Medulla oblongata (tissue), 1 donor: Measurements from ENCODE around the gene SLC4A7.
A peak's percentile ranks its signal among the peaks of the same experiment; 100 is the strongest.
"Not testable (repeated sequence)": the region's sequence is repeated elsewhere in the genome, so short reads cannot be mapped to it uniquely, and the experiment has no call there.

Experiments
- DNase-seq: peaks from one replicate; pipeline ENCODE4 v3.0.0-alpha.2; 2015; ENCODE audit errors: extremely low spot score

The SLC4A7 gene

DNA sequence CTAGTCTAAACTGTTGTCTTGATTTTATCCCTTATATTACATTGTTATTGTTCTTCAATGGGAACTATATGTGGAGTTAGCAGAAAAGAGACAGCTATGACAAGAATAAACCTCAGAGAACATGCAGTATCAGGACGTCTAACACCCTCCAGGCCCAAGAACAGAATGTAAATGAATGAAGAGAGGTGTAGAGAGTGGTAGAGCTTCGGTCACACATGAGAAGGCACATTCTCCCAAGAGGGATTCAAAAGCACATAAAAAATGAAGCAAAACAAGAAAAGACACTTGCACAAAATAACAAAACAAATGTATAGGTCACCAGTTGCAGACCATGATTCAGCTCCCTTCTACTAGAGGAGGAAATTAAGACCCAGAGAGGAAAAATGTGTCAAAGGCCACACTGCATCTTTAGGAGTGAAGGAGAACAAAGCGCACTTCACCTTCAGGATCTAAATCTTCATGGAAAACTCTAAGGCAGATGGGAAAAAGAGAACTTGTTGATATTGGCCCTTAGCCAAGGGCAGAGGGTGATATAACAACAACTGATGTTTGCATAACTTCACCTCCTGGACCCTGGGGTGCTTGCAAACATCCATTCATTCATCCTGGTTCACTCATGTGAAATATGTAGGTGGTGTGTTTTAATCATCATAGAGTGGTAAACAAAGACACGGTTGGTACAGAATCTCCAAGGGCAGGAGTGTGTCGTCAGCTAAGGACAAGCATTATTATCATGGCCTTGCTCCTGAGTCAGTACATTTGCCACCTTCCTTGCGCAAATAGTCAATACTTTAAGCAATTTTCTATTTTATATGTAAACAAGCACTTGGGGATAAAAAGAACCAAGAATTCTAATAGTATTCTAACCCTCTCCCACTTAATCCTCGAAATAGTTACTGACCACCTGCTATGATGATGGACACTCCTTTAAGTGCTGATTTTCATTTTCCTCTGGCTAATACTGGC lies 123.8 kb downstream of the SLC4A7 start:
- DNase-seq, result no peak

DNA sequence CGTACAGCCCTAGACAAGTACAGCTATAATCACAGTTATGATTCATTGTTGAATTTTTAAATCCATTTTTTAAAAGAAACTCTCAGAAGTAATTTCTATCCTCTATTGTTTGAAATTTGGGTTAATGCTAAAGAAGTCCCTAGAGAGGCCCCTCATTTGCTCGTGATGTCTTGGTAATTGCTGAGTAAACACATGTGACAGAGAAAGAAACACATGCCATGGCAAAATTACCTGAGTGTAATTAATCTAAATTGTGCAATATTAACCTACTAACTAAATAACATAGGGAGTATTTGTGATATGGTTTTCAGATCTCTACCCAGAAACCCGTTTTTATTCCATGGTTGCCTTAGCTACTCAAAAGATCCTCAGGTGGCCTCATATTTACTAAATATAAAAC lies 125.8 kb downstream of the SLC4A7 start:
- no peak for DNase-seq

DNA sequence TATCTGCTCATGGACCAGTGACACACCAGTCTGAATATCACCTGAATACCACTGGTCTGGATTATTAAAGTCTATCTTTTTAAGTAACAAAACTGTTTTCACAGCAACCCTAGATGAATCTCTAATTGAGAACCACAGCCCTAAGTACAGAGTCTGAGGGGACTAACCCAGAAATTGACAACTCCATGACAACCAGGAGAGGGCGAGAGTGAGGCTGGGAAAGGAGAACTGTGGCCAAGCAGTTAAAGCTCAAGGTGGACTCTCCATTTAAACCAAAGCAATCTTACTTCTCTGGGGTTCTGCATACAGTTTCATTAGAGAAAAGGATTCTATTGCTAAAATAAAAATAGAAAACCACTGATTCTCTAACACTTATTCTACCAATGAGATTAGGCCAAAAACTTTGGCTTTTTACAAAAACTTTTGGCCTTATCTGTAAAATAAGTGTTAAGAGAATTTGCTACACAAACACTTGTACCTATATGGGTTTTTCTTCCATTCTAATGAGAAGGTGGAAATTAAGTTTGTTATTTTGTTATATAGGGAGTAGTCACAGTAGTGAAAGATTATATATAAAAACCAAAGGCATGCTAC lies 126.4 kb downstream of the SLC4A7 start:
- DNase-seq, result peak; percentile 72

DNA sequence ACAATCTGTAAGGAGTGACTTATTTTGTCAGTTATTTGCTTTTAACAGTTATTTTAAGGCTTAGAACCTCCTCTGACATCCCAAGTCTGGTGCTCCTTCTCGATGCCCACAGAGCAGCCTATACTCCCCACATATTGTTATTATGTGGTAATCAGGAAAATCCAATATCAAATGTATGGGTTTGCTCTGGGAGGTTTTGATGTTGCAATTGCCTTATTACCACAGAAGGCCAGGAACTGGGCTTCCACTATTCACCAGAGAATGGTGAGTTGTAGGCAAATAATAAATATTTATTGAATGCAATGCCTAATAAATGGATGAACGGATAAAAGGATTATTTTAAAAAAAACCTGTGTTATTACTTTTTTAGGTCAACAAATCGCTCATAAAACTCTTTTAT lies 127.2 kb downstream of the SLC4A7 start:
- no peak for DNase-seq

DNA sequence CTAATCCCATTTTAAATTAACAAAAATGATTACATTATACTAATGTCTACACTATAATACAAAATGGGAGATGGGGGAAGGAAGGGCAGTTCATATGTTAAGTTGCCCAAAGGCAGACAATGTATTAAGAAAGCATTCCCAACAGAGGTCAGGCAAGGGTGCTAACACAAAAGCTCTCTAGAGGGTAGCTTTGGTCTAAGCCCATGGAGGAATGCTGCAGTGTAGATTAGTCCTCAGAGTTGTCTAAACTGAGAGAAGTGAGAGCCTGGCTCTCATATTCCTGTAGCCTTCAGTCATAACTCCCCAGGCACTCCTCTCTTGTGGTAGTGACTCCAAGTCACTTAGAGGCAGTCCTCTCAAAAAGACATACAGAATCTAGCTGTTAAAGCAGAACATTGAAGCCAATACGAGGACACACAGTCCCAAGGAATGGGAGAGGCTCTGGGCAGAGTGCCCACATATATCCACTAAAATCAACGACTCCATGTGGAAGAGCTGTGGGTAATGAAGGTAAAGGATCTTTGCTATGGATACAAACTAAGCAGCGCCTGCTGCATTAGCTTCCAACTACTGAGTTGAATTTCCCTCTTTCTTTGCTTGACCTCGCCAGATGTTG lies 129.5 kb downstream of the SLC4A7 start:
- no peak for DNase-seq

DNA sequence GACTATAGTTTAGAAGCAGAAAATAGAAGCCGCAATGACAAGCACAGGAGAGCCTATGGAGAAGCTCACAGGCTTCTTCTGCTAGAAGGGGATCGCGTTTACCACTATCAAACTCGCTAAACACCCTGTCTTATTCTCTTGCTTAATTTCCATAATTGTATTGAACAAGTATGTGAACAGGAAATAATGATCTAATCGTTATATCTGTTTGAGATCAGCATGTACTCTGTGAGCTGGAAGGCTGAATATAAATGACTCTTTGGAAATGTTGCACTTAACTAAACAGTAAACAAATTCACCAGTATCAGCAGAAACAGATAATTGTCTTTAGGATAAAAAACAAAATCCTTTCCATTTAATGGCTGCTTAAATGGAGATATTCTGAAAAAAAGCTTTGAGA lies 130.0 kb downstream of the SLC4A7 start:
- no peak for DNase-seq

DNA sequence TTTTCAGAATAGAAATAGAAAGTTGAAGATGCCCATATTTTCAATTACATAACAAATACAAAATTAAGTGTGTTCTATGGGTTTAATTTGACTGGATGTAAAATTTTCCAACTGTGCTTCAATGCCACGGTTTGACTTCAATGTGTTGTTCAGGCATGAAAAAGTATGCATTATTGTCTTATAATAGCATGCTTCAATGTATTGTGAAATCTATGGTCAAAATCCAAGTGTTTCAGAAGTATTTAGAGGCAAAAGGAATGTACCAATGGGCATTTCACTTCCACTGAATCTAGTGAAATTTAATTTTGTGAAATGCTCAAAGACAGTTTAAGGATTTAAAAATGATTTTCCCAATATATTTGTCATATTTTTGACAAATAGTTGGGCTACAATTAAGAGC lies 131.0 kb downstream of the SLC4A7 start:
- DNase-seq, result no peak

DNA sequence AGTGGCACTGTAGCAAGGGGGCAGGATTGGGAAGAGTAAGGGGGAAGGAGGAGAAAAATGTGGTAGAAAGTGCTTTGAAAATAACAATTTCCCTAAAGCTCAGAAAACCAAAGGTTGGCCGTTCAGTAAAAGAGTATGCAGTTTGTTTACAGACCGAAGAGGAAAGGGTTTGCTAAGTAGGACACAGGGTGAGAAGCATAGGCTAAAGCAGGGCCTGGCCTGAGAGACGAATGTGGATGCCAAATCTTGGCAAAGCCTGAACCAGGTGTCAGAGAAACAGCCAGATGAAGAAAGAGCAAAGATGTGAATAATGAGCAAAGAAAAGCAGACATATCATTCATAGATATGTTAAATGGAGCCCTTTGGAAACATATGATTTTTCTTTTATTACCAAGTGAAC lies 132.1 kb downstream of the SLC4A7 start:
- no peak for DNase-seq

DNA sequence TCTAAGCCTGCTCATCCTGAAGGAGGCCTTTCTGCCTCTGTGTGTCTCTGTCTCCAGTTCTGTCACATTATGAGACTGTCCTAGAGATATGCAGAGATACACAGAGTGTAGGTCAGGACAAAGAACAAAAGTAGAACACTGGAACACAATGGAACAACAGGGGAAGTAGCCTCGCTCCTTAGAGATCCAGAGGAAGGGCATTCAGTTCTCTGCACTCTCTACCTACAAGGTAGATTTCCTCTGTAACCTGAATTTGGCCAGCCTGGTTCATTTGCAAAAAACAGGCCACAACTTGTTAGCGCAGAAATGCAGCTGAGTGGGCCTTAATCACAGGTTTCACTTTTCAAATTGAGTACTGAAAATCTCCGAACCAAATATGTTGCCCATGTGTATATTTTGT lies 134.4 kb downstream of the SLC4A7 start:
- no peak for DNase-seq

DNA sequence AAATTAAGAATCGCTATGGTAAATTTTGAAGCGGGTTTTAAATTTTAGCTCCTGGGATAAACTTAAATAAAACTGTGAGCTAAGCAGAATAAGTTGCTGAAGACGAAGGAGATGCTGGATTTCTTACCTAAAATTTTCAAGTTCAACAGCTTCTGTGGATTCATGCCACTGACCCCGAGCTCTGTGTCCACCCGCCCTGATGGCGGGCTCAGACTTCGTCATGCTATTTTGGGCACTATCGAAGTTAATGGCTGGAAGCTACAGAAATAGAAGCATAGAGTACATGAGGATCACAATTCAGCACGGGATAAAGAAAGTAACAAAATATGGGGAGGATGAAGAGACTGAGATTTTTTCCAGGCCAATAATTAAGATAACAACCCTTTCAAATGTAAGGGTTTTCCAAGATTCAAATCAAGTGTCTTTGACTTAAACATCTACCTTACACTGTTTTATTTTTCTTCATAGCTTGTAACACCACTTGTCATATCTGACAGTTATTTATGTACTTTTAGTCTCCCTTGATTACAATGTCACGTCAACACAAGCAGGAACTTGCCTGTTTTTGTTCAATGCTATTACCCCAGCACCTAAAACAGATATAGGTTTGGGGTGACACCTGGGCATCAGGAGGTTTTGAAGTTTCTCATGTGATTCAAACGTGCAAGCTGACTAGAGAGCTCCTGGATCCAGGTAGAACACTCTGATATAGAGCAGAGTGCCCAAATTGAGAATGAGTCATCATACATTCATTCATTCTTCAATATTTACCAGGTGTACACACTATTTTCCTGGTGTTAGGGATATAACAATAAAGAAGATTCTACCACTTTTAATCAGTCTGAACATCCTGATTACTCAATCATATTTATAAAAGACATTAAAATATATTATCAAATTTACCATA lies 138.0 kb downstream of the SLC4A7 start:
- DNase-seq, result no peak

DNA sequence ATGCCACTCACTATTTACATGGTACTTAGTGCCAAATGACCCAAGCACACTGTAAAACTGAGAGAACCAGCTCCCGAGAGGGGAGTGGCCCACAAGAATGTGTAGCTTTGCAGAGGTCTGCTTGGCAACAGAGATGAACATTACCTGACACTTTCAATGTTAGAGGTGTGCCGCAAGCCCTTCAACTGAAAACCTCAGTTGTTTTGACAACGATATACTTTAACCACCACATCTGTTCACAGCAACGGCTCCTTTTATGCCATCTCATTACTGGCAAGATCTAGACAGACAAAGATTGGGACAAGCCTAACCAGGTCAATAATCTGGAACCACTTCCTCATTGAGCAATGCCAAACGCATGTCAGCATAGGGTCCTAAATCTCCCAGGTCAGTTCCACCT lies 138.7 kb downstream of the SLC4A7 start:
- no peak for DNase-seq

DNA sequence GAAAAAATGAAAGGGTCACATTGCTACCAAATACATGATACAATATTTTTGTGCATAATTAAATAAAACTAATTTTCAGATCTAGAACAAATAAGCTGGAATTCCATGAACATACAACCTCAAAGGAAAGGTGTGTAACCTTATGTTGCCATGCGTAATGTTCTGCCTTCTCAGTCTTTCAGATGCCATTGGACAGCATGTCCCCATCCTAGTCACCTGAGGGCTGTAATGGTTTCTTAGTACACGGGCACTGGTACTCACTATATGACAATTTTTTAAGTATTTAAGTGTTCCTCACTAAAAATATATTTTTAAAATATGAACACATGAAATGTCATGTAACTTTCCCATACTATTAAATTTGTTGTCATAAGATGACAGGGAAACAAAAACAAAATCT lies 139.1 kb downstream of the SLC4A7 start:
- no peak for DNase-seq

DNA sequence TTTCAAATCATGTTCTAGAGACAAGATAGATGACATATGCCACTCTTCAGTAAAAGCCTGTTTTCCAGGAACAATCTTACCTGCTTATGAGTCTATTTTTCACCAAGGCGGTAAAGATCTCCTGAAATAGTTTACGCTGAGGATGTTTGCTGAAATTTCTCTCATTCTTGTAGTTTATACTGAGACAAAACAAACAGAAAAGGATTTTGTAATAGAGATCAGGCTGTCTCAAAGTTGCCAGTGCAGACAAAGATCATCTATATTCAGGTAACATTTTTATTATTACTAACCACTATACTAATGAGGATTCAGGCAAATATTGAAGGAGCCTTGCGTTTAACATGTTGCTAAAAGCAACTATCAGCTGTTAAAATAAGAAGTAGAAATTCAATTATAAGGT lies 140.0 kb downstream of the SLC4A7 start:
- no peak for DNase-seq

DNA sequence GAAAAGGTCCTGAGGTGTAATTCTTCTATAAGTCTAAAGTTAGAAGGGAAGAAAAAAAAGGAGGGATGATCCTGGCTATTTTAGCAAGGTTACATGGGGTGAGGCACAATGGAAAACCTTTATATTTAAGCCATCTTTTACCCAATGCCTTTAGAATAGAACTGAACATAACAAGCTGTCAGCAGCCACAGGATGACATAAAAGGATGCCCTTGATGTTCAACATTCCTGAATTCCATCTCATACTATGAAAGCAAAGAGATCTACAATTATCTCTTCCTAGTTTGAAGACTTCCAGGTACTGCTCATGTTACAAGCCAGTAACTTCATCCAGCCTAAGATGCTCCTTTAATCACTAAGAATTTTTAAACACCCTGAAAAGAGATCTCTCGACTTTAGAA lies 141.9 kb downstream of the SLC4A7 start:
- no peak for DNase-seq

DNA sequence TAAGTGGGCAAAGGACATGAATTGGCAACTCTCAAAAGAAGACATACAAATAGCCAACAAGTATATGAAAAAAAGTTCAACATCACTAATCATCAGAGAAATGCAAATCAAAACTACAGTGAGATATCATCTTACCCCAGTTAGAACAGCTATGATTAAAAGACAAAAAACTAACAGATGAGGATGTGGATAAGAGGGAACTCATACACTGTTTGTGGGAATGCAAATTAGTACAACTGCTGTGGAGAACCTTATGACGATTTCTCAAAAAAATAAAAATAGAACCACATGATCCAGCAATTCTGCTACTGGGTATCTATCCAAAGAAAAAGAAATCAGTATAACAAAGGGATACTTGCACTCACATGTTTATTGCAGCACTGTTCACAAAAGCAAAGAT lies 143.7 kb downstream of the SLC4A7 start:
- no peak for DNase-seq

DNA sequence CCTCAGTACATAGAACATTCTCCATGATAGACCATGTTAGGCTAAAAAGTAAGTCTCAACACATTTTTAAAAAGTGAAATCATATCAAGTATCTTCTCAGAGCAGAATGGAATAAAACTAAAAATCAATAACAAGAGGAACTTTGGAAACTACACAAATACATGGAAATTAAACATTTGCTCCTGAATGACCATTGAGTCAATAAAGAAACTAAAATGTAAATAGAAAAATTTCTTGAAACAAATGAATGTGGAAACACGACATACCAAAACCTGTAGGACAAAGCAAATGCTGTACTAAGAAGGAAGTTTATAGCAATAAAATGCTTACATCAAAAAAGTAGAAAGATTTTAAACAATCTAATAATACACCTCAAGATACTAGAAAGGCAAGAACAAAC lies 148.6 kb downstream of the SLC4A7 start:
- DNase-seq, result no peak

DNA sequence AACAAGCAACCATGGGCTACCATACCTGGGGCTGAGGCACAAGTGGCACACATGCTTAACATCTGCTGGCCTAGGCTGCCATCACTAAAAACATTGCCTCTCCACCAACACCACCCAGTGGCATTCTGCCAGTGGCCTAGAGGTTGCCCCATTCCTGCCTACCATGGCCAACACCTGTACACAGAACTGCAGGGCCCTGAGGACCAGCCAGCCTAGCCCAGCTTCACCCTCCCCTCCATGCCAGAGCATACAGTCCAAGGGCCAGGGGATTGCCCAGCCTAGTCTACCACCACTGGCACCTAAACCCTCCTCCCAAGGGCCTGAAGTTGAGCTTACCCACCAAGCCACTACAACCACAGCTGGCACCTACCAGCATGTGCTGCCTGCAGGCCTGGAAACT lies 150.3 kb downstream of the SLC4A7 start:
- no peak for DNase-seq

DNA sequence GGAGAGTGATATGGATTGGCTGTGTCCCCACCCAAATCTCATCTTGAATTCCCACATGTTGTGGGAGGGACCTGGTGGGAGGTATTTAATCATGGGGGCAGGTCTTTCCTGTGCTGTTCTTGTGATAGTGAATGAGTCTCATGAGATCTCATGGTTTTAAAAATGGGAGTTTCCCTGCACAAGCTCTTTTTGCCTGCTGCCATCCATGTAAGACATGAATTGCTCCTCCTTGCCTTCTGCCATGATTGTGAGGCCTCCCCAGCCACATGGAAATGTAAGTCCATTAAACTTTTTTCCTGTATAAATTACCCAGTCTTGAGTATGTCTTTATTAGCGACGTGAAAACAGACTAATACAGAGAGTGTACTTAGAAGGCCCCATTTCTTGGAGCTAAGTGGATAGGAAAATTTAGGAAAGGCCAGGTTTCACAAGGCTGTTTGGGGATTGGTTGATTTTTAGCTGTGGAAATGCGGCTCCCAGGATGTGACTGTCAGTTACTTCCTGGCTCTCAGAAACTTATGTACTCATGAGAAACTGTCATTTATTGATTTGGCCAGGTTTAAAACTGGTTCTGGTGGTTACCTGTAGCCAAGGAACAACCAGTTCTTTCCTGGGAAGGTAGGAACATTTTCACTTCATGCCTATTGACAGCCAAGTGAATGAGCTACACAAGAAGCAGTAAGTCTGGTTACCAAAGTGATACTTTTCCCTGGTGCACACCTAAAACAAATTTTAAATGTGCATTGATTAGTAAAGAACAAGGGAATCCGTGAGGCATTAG lies 155.0 kb downstream of the SLC4A7 start:
- not testable (repeated sequence) for DNase-seq

DNA sequence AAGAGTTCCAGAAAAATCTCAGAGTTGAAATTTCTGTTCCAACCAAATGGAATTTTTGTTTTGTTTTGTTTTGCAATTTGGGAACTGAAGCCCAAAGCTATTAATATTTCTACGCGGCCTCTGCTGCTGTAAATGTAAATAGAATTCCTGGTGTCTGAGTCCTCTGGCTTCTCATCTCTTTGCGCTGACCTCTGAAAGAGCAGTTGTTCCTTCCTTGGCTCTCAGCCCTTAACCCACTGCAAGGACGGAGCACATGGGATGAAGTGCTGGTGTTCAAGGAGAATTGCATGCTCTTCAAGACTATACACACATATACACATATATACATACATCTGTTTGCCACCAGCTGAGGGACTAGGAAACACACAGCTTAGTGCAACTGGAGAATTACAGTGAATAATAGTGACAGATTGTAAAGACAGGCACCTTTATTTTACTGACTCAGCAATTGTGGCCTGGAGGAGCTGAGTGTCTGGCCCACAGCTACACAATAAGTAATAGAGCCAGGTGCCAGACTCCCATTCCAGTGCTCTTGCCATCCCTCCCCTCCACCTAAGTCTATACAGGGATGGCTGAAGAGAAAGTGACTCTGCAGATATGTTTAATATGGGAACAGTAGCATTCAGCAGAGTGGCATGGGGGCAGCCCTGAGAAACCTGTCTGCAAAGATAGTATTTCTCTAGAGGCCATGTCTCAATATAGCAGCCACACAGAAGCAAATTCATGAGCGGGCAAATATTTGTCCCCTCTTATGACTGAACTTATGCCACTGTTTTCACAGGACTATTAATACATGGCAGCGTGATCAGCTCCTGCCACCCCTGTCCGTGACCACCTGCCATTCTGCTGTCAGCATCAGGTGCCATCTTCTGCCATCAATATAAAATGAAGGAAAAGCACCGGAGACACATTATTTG lies 157.3 kb downstream of the SLC4A7 start:
- DNase-seq, result no peak

DNA sequence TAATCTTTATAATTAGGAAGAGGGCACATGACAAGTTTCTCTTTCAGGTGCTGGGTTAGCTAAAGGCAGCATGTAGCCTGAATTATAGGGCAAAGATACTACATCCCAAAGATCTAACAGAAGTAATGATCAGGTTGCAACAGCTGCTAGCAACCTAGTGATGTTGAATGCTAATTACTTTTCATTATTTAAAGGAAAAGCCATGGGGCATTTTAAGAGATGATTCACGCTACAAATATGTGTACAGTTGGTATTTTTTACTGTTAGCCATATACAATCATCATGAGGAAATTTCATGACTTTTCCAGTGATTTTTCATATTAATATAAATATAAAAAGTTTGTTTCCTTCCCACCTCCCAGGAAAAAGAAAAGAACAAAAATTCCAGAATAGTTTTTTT lies 158.0 kb downstream of the SLC4A7 start:
- DNase-seq, result no peak
